NCI-H1105 treated with DMSO at 0.1 percent for 48 hours (cell line): ENCODE results near the gene APBA3.

Experiments used
- DNase-seq: peaks from one replicate; lab custom pipeline; 2025; lab: John Stamatoyannopoulos, UW

The APBA3 gene, protein sequence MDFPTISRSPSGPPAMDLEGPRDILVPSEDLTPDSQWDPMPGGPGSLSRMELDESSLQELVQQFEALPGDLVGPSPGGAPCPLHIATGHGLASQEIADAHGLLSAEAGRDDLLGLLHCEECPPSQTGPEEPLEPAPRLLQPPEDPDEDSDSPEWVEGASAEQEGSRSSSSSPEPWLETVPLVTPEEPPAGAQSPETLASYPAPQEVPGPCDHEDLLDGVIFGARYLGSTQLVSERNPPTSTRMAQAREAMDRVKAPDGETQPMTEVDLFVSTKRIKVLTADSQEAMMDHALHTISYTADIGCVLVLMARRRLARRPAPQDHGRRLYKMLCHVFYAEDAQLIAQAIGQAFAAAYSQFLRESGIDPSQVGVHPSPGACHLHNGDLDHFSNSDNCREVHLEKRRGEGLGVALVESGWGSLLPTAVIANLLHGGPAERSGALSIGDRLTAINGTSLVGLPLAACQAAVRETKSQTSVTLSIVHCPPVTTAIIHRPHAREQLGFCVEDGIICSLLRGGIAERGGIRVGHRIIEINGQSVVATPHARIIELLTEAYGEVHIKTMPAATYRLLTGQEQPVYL

DNA sequence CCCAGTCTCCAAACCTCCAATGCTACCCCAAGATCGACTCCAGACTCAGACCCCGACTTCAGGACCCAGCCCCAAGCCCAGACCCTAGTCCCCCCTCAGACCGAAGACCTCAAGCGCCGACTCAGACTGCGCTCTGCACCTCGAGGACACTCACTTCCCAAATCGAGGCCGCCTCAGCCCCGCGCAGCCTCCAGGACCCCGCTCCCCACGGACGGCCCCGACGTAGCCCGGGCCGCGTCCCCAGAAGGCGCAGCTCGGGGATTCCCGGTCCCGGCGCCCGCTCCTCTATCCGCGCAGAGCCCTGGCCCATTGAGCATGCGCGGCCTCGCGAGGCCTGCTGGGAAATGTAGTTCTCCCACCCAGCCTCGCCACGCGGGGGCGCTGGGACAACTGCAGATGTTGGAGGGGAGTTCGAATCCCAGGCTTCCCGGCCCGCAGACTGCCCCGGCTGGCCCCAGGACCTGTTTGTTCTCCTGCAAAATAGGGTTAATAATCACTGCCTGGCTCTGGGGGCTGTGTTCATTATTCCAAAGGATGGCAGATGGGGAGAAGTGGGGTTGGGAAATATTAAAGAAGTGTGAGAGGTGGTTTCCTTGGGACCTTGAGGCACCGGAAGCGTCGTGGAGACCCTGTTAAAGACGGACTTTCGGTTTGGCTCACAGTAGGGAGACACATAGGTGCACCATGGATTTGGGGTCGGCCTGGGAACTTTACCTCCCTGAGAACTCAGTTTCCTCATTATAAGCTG lies at the start of gene APBA3:
Gene APBA3 (minus strand): TSS at position 311 of the 748 bp plus-strand sequence. CDS start 1,428 bp downstream, outside the sequence.
- peak; percentile 74 for DNase-seq

- no peak for DNase-seq
These were observed 49.3 kb upstream of the APBA3 start for GRCh38 chr19:3810708-3811355.

GRCh38 chr19:3809881-3810707 lies 48.6 kb upstream of the APBA3 start:
- DNase-seq = no peak

- no peak for DNase-seq
These were observed 47.1 kb upstream of the APBA3 start for GRCh38 chr19:3808420-3809143.

DNA sequence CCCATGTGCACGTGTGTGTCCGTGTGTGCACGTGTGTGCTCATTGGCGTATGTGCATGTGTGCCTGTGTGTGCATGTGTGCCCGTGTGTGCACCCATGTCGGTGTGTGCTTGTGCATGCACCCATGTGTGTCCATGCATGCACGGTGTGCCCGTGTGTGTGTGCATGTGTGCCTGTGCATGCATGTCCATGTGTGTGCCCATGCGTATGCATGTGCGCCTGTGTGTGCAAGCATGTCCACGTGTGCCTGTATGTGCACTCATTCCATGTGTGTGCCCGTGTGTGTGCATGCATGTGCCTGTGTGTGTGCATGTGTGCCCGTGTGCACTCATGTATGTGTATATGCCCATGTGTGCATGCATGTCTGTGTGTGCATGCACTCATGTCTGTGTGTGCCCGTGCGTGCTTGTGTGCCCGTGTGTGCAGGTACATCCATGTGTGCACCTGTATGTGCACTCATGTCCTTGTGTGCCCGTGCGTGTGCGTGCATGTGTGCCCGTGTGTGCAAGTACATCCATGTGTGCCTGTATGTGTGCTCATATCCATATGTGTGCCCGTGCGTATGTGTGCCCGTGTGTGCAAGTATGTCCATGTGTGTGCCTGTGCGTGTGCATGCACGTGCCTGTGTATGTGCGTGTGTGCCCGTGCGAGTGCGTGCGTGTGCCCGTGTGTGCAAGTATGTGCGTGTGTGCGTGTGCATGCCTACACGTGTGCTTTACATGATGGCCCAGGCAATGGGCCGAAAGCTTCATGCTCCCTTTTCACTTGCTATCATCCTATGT lies 46.3 kb upstream of the APBA3 start:
- no peak for DNase-seq

DNA sequence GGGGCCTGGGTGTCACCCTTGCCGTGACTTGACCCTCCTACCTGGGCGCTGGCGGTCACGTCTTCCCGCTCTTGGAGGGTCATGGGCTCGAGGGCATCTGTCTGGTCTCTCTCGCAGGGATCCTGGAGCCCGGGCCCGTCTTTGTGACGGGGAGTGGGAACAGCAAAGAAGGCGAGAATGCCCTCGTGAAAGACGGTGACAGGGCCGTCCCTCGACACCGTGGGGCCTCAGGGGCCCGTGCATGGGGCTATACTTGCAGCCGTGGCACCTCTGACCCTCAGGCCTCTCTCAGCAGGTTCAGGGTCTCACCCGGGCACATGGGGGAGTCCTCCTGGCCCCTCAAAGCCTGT lies 45.6 kb upstream of the APBA3 start:
- DNase-seq = no peak

GRCh38 chr19:3805859-3806258 lies 44.4 kb upstream of the APBA3 start:
- no peak for DNase-seq

- no peak for DNase-seq
These were observed 42.9 kb upstream of the APBA3 start for GRCh38 chr19:3804429-3804828.

- DNase-seq = no peak
These were observed 42.5 kb upstream of the APBA3 start for GRCh38 chr19:3803986-3804385.

GRCh38 chr19:3803114-3803888 lies 41.8 kb upstream of the APBA3 start:
- no peak for DNase-seq

GRCh38 chr19:3801412-3802096 lies 40.1 kb upstream of the APBA3 start:
- DNase-seq = peak; percentile 76

DNA sequence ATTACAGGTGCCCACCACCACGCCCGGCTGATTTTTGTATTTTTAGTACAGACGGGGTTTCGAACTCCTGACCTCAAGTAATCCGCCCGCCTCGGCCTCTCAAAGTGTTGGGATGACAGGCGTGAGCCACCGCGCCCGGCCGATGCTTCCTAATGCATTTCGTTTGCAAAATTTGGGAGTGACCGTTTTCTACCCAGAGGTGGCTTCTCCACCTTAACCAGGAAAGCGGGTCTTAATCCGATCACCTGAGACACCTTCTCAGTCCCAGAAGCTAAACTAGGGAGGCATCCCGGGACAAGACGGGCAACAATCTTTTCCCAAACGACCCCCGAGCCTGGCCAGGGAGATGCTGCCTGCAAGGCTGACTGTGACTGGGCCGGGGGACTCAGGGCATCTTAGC lies 39.5 kb upstream of the APBA3 start:
- DNase-seq = no peak

DNA sequence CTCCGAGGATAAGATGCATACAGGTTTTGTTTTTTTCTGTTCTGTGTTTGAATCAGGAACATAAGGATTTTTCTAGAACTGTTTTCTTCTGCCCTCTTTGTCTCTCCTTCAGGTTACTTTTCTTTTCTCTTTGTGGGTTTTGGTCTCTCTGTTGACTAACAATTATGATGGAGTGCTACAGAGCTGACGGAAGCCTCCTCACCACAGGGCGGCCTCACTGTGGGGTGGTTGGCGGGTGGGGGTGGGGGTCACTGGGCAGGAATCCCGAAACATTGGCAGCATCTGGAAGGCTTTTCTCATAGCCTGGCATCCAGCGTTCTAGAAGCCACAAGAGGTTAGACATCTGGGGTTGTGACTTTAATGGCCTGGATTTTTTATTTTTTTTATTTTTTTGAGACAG lies 36.6 kb upstream of the APBA3 start:
- no peak for DNase-seq

DNA sequence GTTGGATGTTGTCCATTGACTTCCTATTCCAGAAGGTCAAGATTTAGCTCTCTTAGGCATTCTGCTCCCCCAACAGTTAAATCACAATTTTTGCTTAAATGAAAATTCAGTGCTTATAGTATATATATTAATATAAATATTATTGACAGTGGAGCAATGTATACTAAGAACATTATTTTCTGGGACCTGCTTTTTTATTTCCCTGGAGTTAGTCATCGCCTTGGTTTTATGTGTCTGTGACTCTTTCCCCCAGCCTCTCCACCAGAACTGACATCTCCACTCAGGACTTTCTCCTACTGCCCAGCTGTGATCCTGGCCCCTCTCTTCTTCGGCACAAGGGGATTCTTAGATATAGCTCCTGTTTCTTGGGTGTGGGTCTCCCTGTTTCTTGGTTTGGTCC lies 34.9 kb upstream of the APBA3 start:
- DNase-seq = no peak

DNA sequence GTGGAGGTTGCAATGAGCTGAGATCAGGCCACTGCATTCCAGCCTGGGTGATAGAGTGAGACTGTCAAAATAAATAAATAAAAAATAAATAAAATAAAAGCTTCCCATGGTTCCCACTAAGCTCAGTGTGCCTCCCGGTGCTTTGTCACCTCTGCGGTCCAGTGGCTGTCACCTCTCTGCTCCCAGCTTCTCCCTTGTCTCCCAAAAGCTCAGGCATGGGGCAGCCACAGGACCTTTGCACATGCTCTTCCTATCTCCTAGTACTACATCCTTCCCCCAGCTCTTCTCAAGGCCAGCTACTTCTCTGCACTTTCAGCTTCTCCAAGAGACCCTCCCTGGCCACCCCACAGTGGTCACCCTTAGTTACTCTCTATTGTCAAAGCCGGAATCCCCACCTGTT lies 32.3 kb upstream of the APBA3 start:
- DNase-seq = no peak

DNA sequence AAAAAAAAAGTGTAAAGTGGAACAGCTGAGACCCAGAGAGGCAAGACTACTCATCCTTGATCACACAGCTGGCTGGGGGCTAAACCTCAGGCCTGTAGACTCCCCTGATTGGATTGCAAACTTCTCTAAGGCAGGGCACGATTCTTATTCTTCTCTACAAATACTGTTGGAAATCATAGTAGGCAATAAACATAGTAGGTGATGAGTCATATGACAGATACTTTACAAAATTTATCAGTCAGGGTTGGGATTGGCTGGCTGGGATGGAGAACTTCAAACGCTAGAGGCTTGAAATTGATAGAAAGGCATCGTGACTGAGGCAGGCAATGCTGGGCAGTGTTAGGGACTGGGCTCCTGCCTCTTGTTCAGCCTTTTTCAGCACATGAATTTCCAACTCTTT lies 30.6 kb upstream of the APBA3 start:
- DNase-seq = no peak

- no peak for DNase-seq
These were observed 29.4 kb upstream of the APBA3 start for GRCh38 chr19:3790941-3791340.

- DNase-seq = no peak
These were observed 28.8 kb upstream of the APBA3 start for GRCh38 chr19:3790209-3790734.
